Measurements from ENCODE around the gene SERPINB10. TPM values are rescaled to one million over a fixed set of nuclear protein-coding genes. Genes with fewer than 3 reads are reported as not detected.

The SERPINB10 gene
- total RNA-seq, 1 donor from 2014 or later: 0.79 TPM

DNA sequence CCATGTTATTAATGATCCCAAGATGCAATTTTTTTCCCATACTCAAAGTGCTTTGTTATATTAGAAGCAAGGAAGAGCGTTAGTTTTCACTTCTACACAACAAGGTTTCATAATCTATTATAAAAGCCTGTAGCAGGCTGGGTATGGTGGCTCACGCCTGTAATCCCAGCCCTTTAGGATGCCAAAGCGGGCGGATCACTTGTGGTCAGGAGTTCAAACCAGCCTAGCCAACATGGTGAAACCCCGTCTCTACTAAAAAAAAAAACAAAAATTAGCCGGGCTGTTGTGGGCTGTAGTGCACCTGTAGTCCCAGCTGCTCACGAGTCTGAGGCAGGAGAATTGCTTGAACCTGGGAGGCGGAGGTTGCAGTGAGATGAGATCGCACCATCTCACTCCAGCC lies 39.2 kb upstream of the SERPINB10 start:
- Histone ChIP-seq H3K4me3 (ENCODE audit: low read depth, low read length) (no peak overlapping the region), H3K27me3 (ENCODE audit: control insufficient read depth, insufficient read depth, low read length) (no peaks in the 10 kb centered on the region), H3K36me3 (ENCODE audit: control insufficient read depth, insufficient read depth, low read length) (no peaks in the 10 kb centered on the region)
- TF ChIP-seq, protein P1, sequence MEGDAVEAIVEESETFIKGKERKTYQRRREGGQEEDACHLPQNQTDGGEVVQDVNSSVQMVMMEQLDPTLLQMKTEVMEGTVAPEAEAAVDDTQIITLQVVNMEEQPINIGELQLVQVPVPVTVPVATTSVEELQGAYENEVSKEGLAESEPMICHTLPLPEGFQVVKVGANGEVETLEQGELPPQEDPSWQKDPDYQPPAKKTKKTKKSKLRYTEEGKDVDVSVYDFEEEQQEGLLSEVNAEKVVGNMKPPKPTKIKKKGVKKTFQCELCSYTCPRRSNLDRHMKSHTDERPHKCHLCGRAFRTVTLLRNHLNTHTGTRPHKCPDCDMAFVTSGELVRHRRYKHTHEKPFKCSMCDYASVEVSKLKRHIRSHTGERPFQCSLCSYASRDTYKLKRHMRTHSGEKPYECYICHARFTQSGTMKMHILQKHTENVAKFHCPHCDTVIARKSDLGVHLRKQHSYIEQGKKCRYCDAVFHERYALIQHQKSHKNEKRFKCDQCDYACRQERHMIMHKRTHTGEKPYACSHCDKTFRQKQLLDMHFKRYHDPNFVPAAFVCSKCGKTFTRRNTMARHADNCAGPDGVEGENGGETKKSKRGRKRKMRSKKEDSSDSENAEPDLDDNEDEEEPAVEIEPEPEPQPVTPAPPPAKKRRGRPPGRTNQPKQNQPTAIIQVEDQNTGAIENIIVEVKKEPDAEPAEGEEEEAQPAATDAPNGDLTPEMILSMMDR (IDR thresholded peaks at IDR 0.05; ENCODE audit: insufficient read depth, low read length, severe bottlenecking): no peak
- DNase-seq (ENCODE audit: low read depth): no peak
- FAIRE-seq: no peak

DNA sequence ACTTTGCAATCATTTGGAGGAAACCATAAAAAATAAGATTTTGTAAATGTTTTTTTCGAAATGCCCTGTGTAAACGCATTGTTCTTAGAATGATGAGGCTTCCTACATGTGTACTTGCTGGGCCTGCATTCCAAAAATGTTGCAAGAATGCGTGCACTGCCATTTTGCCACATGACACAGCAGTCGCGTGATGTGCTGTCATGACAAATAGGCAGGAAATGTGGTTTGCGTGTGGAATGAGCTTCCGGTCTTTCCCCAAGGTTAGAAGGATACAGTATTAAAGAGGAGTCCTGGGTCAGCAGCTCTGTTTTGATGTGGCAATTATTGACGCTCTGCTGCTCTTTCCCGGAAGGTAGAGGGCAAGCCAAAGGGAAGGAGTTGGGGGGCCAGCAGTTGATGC lies 38.4 kb upstream of the SERPINB10 start:
- H3K27me3 ChIP-seq (ENCODE audit: control insufficient read depth, insufficient read depth, low read length): no peaks in the 10 kb centered on the region
- peak; percentile 88 for DNase-seq (ENCODE audit: low read depth)
- H3K36me3 ChIP-seq (ENCODE audit: control insufficient read depth, insufficient read depth, low read length): no peaks in the 10 kb centered on the region
- no peak for FAIRE-seq
- TF ChIP-seq, protein P1 (IDR thresholded peaks at IDR 0.05; ENCODE audit: insufficient read depth, low read length, severe bottlenecking): no peak
- H3K4me3 ChIP-seq (ENCODE audit: low read depth, low read length): no peak overlapping the region

DNA sequence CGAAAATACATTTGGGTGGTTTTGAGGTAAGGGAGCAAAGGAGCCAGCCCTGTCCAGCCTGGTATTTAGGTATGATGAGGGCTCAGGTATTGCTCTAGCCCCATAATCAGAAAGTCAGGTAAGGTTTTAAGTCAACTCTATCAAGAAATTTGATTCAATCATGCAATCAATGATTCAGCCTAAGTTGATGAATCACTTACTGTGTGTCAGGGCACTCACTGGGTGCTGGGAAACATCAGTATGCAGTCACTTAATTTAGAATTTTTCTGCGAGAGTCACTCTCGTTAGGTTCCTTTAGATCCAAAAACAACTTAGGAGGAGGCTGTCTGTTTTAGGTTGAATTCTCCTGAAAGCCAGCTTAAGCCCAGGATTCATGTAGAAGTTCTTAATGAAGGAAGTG lies 37.9 kb upstream of the SERPINB10 start:
- FAIRE-seq: peak; percentile 13
- no peak overlapping the region for H3K4me3 ChIP-seq (ENCODE audit: low read depth, low read length)
- DNase-seq (ENCODE audit: low read depth): peak; percentile 93

DNA sequence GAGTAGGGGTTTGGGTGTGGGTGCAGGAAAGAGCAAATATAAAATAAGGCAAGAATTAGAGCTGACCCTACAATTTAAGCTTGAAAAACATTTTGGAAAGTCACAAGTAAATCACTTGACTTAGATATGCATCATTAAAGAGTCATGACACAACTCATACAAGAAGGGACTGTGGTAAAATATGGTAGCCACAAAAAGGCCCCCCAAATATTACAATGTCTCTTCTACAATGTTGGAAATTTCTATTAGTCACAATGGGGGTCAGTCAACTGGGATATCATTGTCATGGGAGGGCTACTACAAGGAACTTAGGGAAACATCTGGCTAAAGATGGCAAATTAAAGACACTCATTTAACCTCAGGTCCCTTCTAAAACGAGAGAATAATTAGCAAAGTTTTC lies 35.9 kb upstream of the SERPINB10 start:
- Histone ChIP-seq H3K36me3 (ENCODE audit: control insufficient read depth, insufficient read depth, low read length) (no peaks in the 10 kb centered on the region), H3K27me3 (ENCODE audit: control insufficient read depth, insufficient read depth, low read length) (no peaks in the 10 kb centered on the region), H3K4me3 (ENCODE audit: low read depth, low read length) (no peak overlapping the region)
- FAIRE-seq (no peak), DNase-seq (ENCODE audit: low read depth) (no peak)
- TF ChIP-seq, protein P1 (IDR thresholded peaks at IDR 0.05; ENCODE audit: insufficient read depth, low read length, severe bottlenecking): no peak

More for the DNA sequence above, 37.9 kb upstream of the SERPINB10 start:
- H3K36me3 ChIP-seq (ENCODE audit: control insufficient read depth, insufficient read depth, low read length): no peaks in the 10 kb centered on the region
- no peaks in the 10 kb centered on the region for H3K27me3 ChIP-seq (ENCODE audit: control insufficient read depth, insufficient read depth, low read length)
- TF ChIP-seq, protein P1 (IDR thresholded peaks at IDR 0.05; ENCODE audit: insufficient read depth, low read length, severe bottlenecking): no peak

DNA sequence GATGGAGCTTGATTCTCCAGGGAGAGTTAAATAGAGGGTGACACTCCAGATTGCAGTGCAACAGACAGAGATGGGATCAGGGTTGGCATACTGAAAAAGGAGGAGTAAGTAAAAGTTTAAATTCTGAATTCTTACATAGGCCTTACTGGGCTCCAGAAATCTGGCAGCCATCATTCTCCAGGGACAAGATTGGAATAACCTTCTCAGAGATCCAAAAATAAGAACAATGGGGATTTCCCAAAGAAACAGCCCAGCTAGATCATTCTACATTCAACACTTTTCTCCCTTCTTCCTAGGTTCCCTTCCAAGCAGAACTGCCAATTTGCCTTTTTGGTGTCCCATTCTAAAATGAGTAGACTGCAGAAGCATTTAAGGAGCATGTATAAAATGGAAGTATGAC lies 35.2 kb upstream of the SERPINB10 start:
- H3K27me3 ChIP-seq (ENCODE audit: control insufficient read depth, insufficient read depth, low read length): no peaks in the 10 kb centered on the region
- DNase-seq (ENCODE audit: low read depth) (no peak), FAIRE-seq (no peak)
- H3K4me3 ChIP-seq (ENCODE audit: low read depth, low read length): no peak overlapping the region
- TF ChIP-seq, protein P1 (IDR thresholded peaks at IDR 0.05; ENCODE audit: insufficient read depth, low read length, severe bottlenecking): no peak
- no peaks in the 10 kb centered on the region for H3K36me3 ChIP-seq (ENCODE audit: control insufficient read depth, insufficient read depth, low read length)

DNA sequence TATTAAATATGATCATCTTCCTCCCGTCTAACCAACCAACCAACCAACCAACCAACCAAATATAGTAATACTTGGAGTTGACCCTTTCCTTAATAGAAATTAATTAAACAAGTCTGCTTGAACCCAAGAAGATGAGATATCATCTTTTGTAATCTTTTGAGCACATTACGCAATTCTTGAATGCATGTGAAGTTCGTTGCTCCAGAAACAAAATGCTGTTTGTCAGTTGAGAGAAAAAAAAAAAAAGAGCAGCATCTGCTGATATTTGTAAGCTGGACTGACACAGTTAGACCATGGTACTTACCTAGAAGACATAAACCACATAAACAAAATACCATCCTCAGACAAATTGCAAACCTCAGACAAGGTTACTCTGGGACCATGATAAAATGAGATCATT lies 29.4 kb upstream of the SERPINB10 start:
- Histone ChIP-seq H3K4me3 (ENCODE audit: low read depth, low read length) (no peak overlapping the region), H3K27me3 (ENCODE audit: control insufficient read depth, insufficient read depth, low read length) (no peaks in the 10 kb centered on the region), H3K36me3 (ENCODE audit: control insufficient read depth, insufficient read depth, low read length) (no peaks in the 10 kb centered on the region)
- DNase-seq (ENCODE audit: low read depth): peak; percentile 66
- FAIRE-seq: no peak
- TF ChIP-seq, protein P1 (IDR thresholded peaks at IDR 0.05; ENCODE audit: insufficient read depth, low read length, severe bottlenecking): no peak

All from bronchial epithelial cell (primary cell).